GM21367 (cell line): ENCODE data around the gene PLCB4.

Experiments
- ATAC-seq: cut with Tn5 transposase; IDR thresholded peaks from one replicate; pipeline ENCODE4 v1.9.1; 2021; ENCODE audit not compliant: unreplicated experiment

PLCB4 gene

GRCh38 chr20:9166153-9166780, 97.4 kb downstream of the PLCB4 start:
- no peak for ATAC-seq

- no peak for ATAC-seq
Measured at GRCh38 chr20:9169409-9169808, 100.5 kb downstream of the PLCB4 start.

DNA sequence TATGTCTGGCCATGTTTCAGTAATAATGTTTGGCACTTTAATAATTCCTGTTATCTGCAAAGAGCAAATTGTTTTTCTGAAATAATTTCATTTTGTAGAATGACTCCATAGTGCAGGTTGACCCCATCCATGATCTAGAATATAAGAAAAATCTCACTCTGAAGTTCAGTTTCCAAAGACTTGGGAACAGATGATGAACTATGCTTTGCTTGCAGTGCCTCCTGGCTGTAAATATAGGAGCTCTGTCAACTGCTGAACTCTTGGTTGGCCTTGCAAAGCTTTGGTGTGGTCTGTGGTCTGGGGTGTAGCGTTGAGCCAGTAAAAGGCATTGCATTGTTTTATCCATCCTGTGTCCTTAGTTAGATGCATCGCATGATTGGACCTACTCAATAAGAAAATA, 104.0 kb downstream of the PLCB4 start:
- no peak for ATAC-seq

DNA sequence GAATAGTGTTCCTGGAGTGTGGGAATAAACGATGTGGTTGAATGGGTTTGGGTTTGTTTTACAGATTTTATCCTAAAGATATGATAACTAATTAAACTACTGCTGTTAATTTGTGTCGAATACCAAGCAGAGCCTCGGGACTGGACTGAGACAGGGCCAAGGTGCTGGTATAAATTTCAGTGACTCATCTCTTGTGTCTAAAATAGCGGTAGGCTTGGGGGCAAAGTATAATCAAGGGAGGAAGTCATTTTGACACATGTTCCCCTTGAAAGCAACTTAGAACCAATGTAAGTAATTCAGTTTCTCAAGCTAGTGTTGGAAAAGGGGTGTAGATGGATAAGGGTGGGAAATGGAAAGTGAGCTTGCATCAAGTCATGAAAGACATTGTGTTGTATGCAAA, 108.4 kb downstream of the PLCB4 start:
- no peak for ATAC-seq

- ATAC-seq = no peak
Measured at GRCh38 chr20:9179193-9179802, 110.4 kb downstream of the PLCB4 start.

DNA sequence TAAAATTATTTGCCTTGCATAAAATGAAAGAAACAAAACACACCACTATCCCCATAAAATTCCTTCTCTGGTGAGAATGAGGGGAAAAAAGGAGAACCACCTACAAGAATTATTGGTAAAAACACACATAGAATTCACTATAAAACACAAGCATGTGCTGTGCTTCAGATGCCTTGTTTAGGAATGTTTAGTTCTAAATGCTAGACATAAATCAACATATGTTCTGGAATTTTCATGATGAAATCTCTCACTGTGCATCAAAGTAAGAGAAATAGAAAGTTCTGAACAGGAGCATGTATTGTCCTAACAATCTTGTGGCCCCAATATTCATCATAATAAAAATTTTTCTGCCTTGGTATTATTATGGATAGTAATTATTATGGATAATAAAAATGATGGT, 111.0 kb downstream of the PLCB4 start:
- no peak for ATAC-seq

DNA sequence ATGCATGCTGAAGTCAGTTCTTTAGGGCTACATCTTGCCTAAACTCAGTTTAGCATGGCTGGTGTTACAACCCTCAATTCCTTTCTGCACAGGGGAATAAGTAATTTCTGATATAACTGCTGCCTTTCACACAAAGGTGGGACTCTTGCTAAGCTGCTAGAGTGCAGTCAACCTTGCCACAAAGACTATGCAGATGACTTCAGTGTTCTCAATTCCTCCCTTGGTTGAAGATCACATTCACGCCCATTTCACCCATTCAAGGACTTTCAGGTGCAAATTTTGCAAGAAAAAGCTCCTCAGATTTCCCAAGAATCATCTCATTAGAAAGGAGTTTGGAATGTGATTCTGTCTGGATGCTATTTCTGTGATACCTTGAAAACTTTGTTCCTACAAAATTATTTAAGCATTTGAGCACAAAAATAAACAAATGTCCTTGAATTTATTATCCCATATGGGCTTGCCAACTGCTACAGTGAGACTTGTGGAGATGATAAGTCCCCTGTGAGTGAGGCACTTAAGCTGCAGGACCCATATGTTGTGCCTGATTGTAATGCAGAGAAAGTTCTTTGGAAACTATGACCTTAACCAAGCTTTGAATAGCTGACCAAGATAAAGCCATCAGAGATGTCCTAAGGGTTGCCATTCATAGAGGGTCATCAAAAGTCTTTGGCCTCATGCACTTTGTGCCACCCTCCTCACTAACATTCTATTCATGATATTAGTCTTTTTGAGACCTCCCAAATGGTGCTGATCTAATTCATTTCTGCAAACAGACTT, 111.8 kb downstream of the PLCB4 start:
- no peak for ATAC-seq

DNA sequence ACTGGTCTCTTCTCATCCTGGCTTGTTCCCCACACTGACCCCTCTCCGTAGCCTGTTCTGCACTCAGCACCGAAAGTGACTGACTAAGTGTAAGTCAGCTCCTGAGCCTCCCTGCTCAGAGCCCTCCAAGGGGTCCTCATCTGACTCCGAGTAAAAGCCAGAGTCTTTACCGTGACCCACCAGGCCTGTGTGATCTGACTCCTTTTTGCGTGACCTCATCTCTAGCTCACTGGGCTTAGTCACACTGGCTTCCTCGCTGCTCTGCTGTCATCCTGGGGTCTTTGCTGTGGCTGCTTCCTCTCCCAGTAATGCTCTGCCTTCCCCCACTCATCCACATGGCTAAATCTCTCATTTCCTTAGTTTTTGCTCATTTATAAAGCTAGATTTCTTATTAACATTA, 116.6 kb downstream of the PLCB4 start:
- ATAC-seq = no peak

DNA sequence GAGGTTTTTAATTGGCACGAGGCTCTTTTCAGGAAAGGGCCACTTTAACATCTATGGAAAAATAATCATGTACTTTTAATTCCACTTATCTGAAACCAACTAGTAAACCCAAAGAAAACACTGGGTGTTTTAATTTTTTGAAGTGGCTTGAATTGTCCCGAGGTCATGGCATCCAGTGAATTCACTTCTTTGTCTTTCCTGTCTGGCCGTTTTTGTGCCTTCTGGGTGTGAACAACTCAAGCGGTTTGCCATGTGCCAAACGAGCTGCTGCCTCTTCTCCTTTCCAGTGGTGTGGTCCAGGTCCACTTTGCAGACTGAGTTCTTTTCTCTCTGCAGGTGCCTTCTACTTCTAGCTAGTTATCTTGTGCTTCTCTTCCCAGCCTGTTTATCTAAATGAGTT, 117.5 kb downstream of the PLCB4 start:
- no peak for ATAC-seq

DNA sequence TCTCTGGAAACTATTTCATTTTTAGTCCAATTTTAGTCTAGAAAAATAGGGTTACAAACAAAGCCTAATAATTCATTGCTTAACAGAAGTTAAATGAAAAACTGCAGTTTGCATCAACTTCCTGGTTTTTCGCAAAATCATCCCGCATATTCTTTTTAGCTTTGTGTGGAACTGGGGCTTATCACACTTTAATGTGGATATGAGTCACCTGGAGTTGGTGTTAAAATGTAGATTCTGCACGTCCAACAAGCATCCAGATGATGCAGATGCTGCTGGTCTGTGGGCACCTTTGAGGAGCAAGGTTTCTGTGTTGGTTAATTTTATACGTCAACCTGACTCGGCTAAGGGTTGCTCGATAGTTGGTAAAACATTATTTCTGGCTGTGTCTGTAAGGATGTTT, 126.1 kb downstream of the PLCB4 start:
- ATAC-seq = no peak

GRCh38 chr20:9196110-9196509, 127.2 kb downstream of the PLCB4 start:
- no peak for ATAC-seq

DNA sequence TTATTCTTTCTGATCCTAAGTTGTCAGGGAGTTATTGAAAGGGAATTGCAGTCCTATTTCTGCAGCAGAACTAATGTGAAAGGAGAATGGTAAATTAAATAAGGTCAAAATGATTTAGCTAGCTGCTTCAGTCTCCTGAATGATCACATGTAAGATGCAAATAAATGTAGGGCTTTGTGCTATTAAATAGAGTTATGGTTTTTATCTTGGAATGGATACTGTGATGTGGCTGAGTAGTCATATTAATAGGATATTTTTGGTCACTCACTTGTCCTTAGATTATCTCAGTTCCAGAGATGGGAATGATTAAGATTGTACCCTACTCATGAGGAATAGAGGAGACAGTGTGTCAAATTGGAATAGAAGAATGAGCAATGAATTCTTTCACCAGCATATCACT, 129.6 kb downstream of the PLCB4 start:
- ATAC-seq = no peak

DNA sequence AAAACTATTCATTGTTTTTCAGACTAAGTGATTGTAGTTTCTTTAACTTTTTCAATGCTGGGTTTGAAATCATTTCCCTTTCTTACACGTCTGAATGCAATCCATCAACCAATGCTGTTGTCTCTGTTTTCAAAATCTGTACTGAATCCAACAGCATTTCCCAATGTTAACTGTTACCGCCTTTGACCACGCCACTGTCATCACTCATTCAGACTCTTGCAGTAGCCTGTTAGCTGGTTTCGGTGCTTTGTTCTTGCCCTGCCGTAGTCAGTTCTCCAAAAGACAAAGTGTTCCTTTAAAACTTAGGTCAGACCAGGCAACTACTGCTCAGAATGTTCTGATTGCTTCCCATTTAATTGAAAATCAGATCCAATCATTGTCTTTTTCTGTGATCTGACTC, 131.3 kb downstream of the PLCB4 start:
- ATAC-seq = no peak

GRCh38 chr20:9200620-9201019, 131.7 kb downstream of the PLCB4 start:
- ATAC-seq = no peak

GRCh38 chr20:9202420-9203080, 133.7 kb downstream of the PLCB4 start:
- no peak for ATAC-seq

GRCh38 chr20:9203081-9203447, 134.2 kb downstream of the PLCB4 start:
- ATAC-seq = no peak

DNA sequence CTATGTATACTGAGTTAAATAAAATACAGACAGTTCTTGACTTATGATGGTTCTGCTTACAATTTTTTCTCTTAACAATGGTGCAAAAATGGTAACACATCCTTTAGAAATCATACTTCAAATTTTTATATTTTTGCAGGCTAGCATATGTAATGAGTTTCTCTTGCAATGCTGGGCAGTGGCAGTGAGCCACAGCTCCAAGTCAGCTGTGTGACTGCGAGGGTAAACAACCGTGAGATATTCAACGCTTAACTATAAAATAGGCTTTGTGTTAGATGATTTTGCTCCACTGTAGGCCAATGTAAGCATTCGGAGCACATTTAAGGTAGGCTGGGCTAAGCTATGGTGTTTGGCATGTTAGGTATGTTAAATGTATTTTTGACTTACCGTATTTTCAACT, 136.1 kb downstream of the PLCB4 start:
- ATAC-seq = no peak

DNA sequence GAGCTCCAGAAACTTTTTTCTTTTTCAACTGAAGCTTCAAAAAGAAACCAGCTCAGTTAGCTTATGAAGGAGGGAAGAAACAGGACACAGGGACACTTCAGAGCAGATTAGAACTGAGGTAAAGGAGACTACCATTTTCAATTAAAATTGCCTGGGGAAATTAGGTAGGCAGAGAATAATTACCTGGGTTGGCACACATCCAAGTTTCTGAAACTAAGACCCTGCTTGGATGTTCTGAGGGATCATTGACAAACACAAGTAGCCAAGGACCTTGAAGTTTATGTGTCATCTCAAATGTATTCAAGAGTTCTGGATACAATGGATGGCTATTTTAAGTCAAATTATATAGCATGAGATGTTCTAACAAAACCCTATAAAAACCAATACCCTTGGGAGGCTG, 137.6 kb downstream of the PLCB4 start:
- ATAC-seq = no peak

DNA sequence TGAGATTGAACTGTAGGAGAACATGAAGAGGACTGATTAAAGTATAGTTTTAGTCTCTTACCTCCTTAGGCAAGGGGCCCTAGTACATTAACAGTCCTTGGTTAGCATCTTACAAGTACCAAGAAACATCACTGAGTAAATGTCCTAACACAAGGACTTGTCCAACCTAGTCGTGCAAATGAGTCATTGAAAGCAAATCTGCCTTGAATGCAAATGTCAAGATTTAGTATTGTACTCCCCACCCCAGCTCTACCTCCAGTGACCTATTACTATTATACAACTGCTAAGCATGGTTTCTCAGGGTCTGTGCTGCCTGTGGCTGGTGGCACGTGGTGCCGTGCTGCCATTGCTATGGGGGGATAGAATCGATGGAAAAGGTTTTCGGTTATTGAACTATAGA, 138.4 kb downstream of the PLCB4 start:
- ATAC-seq = no peak

DNA sequence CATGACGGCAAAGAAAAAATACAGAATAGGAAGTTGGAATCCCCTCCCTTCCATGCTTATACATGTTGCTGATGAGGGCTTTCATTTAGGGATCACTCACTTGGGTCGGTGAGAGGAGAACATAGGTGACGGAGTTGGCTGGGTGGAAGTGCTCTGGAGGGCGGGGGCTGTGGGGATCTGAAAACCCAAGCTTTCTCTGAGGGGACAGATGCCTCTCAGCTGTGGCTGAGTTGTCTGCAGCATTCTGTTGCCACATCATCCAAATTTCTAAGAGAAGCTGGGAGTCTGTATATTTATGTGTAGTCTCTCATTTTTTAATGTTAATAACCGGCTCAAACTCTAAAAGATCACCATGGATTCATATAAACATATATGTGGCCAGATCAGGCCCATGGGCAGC, 141.5 kb downstream of the PLCB4 start:
- no peak for ATAC-seq

DNA sequence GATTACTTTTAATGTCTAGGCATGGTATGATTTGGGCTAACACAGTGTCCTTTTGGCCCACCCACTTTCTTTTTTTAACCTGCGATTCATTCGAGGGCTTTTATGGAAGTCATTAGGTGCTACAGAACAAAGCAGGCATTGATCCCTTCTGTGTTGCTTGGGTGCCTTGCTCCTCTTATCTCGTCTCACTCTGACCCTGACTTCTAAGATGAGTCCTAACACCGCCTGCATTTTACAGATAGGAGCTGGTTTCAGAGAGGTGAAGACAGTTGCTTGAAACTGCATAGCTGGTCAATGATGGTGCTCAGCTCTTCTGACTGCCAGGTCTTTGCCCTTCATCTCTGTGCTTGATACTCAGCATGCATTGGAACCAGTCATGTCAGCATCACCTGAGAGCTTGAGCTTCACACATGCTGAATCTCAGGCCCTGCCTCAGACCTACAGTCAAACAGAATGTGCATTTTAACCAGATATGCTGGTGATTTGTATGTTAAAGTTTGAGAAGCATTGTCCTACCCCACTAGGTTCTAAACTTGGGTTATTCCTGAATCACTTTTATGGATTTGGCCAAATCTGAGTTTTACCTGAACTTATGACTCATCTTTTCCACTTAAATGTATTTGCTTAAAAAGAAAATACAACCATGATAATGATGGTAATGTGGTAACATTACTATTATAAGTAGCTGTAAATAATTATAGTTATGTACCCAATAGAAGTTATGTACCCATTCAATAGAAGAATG, 142.3 kb downstream of the PLCB4 start:
- no peak for ATAC-seq
